K562 (cell line): ENCODE data around the gene PNP. TPM values are rescaled to one million over a fixed set of nuclear protein-coding genes. Genes with fewer than 3 reads are reported as not detected.

ENCODE experiments used
- ATAC-seq: fragments of 200-7000 bp; cut with Tn5 transposase; 3 replicates; pipeline ENCODE4 v1.9.1; 2020; ENCODE audit warnings: moderate library complexity
- BruUV-seq: library from RNA; stranded (reverse); fragments of 400-500 nt; replicated peaks from 2 replicates; lab custom pipeline; 2021; lab: Mats Ljungman, UMichigan
- CTCF ChIA-PET: fragments of 300-600 bp; formaldehyde crosslinking; extraction: SDS; loops from one replicate; lab custom pipeline; 2021; ENCODE audit warnings: low intra/inter-chr PET ratio; lab: Yijun Ruan, JAX
- POLR2A ChIA-PET: fragments of 300-600, 350-650 bp; sonication (Branson Sonifier 250); formaldehyde crosslinking; extraction: SDS; loops from one replicate; lab custom pipeline; 2021; ENCODE audit warnings: antibody characterized with exemption, inconsistent platforms; lab: Yijun Ruan, JAX
- DNase-seq, 4 experiments: peaks; one replicate each; pipeline versions ENCODE4 v3.0.0 to v3.0.0-alpha.2; 2011 to 2018; ENCODE audit warnings: low spot score in 3 of 4, mixed read lengths in 3 of 4; ENCODE audit errors: extremely low read depth in 1 of 4
- FAIRE-seq: peaks from 2 replicates; lab custom pipeline; 2011; peaks lifted over from hg19 to GRCh38; lab: Jason Lieb, UNC
- H2AFZ ChIP-seq: 2 replicates; pipeline ENCODE4 v1.6.0; 2011; ENCODE audit warnings: low read depth, low read length, control low read depth, inconsistent platforms
- H3K27ac ChIP-seq: fragments of 200-600 bp; 3 replicates; pipeline ENCODE4 v1.8.0; 2011; ENCODE audit warnings: low read depth, mild to moderate bottlenecking, control low read depth, inconsistent platforms, low read length, moderate library complexity, mixed read lengths; ENCODE audit errors: extremely low read depth
- H3K27me3 ChIP-seq, 2 experiments: fragments of 300-600 bp in 1 of 2; 2 replicates in 1 of 2; 3 replicates in 1 of 2; pipeline versions ENCODE4 v1.6.0 to v1.8.0; 2011; ENCODE audit warnings: inconsistent platforms in 2 of 2, low read length in 2 of 2, mild to moderate bottlenecking in 1 of 2, mixed read lengths in 1 of 2, moderate library complexity in 1 of 2; ENCODE audit not compliant: control insufficient read depth in 2 of 2, insufficient read depth in 2 of 2
- H3K36me3 ChIP-seq: fragments of 300-600 bp; 3 replicates; pipeline ENCODE4 v1.8.0; 2011; ENCODE audit warnings: mild to moderate bottlenecking, low read length, inconsistent platforms; ENCODE audit not compliant: control insufficient read depth, insufficient read depth
- H3K4me1 ChIP-seq, 2 experiments: fragments of 200-600 bp in 1 of 2; replicated peaks in 1 of 2; 2 replicates in 1 of 2; 3 replicates in 1 of 2; pipeline versions ENCODE4 v1.5.1 to v1.8.0; 2011; ENCODE audit warnings: inconsistent platforms in 2 of 2, low read length in 2 of 2, mild to moderate bottlenecking in 1 of 2, mixed read lengths in 1 of 2, moderate library complexity in 1 of 2; ENCODE audit not compliant: control insufficient read depth in 2 of 2, insufficient read depth in 2 of 2
- H3K4me2 ChIP-seq: 2 replicates; pipeline ENCODE4 v1.6.1; 2011; ENCODE audit warnings: low read length, control low read depth, inconsistent platforms, mixed read lengths; ENCODE audit not compliant: insufficient read depth
- H3K4me3 ChIP-seq: fragments of 200-600 bp; sonication (generic), shearing (Covaris generic); 2 replicates; pipeline ENCODE4 v1.5.1; 2016; ENCODE audit warnings: control low read depth, inconsistent platforms
- H3K79me2 ChIP-seq: fragments of 200-600 bp; 3 replicates; pipeline ENCODE4 v1.8.0; 2011; ENCODE audit warnings: low read length, inconsistent platforms; ENCODE audit not compliant: control insufficient read depth, insufficient read depth
- H3K9ac ChIP-seq, 2 experiments: 2 replicates each; pipeline versions ENCODE4 v1.6.0 to v1.6.1; 2011; ENCODE audit warnings: low read depth in 2 of 2, low read length in 2 of 2, control low read depth in 1 of 2, inconsistent platforms in 1 of 2, mild to moderate bottlenecking in 1 of 2, mixed read lengths in 1 of 2; ENCODE audit not compliant: insufficient read depth in 1 of 2
- H3K9me1 ChIP-seq: one replicate; pipeline ENCODE4 v1.6.0; 2011; ENCODE audit warnings: inconsistent platforms, mild to moderate bottlenecking, low read length, moderate library complexity; ENCODE audit not compliant: control insufficient read depth, insufficient read depth
- H3K9me3 ChIP-seq: replicated peaks from 2 replicates; pipeline ENCODE4 v1.5.1; 2011; ENCODE audit warnings: low read depth, low read length, inconsistent platforms; ENCODE audit not compliant: control insufficient read depth, insufficient read depth
- H4K20me1 ChIP-seq: replicated peaks from 2 replicates; pipeline ENCODE4 v1.6.1; 2011; ENCODE audit warnings: low read length, inconsistent platforms, mixed read lengths; ENCODE audit not compliant: control insufficient read depth, insufficient read depth
- BRCA1 ChIP-seq, 2 experiments: fragments of 450-650 bp in 1 of 2; sonication (generic) in 1 of 2; formaldehyde crosslinking in 1 of 2; IDR thresholded peaks; 2 replicates each; pipeline versions ENCODE4 v1.5.0 to v1.6.1; 2017 to 2020; ENCODE audit warnings: mild to moderate bottlenecking in 1 of 2, missing genetic modification reagents in 1 of 2
- GTF2B ChIP-seq: IDR thresholded peaks from 2 replicates; pipeline ENCODE4 v1.6.1; 2011; ENCODE audit not compliant: insufficient read length; ENCODE audit errors: extremely low read depth
- HMG20A ChIP-seq: fragments of 450-650 bp; formaldehyde crosslinking; conservative IDR thresholded peaks from 2 replicates; pipeline ENCODE4 v1.4.0; 2020; ENCODE audit warnings: mild to moderate bottlenecking, mixed read lengths
- IRF2 ChIP-seq: sonication (generic); formaldehyde crosslinking; IDR thresholded peaks from 2 replicates; pipeline ENCODE4 v1.8.1; 2022; ENCODE audit warnings: mild to moderate bottlenecking, missing genetic modification reagents
- PHB ChIP-seq: fragments of 250-450 bp; sonication (Bioruptor Pico); IDR thresholded peaks from 2 replicates; pipeline ENCODE4 v1.5.0; 2021
- RBFOX2 ChIP-seq: fragments of 200-400 bp; formaldehyde crosslinking; IDR thresholded peaks from 2 replicates; pipeline ENCODE4 v1.6.1; 2017; ENCODE audit warnings: low read depth, mild to moderate bottlenecking, low read length, moderate library complexity
- RBM34 ChIP-seq: fragments of 200-400 bp; formaldehyde crosslinking; IDR thresholded peaks from 2 replicates; pipeline ENCODE4 v1.6.1; 2018; ENCODE audit warnings: low read length, borderline replicate concordance; ENCODE audit not compliant: insufficient read depth
- SP1 ChIP-seq: sonication (generic); formaldehyde crosslinking; IDR thresholded peaks from 2 replicates; pipeline ENCODE4 v1.8.1; 2022; ENCODE audit warnings: mild to moderate bottlenecking, missing genetic modification reagents
- SPI1 ChIP-seq: IDR thresholded peaks from 2 replicates; pipeline ENCODE4 v1.6.1; 2011; ENCODE audit warnings: low read depth, low read length, control low read depth, borderline replicate concordance
- TAF15 ChIP-seq: fragments of 200-400 bp; formaldehyde crosslinking; IDR thresholded peaks from 2 replicates; pipeline ENCODE4 v1.6.1; 2017; ENCODE audit warnings: mild to moderate bottlenecking, low read depth, low read length, moderate library complexity
- TAL1 ChIP-seq: fragments of 450-650 bp; IDR thresholded peaks from 2 replicates; pipeline ENCODE4 v1.6.1; 2016; ENCODE audit warnings: mild to moderate bottlenecking
- TARDBP ChIP-seq: fragments of 450-650 bp; IDR thresholded peaks from 2 replicates; pipeline ENCODE4 v1.6.1; 2016
- TCF3 ChIP-seq: sonication (generic); formaldehyde crosslinking; IDR thresholded peaks from 2 replicates; pipeline ENCODE4 v1.4.0; 2020; ENCODE audit warnings: mild to moderate bottlenecking, missing genetic modification reagents
- TEAD4 ChIP-seq, 2 experiments: sonication (generic) in 1 of 2; formaldehyde crosslinking in 1 of 2; IDR thresholded peaks; 2 replicates each; pipeline versions ENCODE4 v1.6.1 to v1.8.0; 2012 to 2022; ENCODE audit warnings: borderline replicate concordance in 1 of 2, inconsistent platforms in 1 of 2, low read length in 1 of 2, mild to moderate bottlenecking in 1 of 2, missing genetic modification reagents in 1 of 2
- ZBTB12 ChIP-seq: fragments of 250-450 bp; sonication (Bioruptor Pico); IDR thresholded peaks from 2 replicates; pipeline ENCODE4 v1.4.0; 2020
- ZNF224 ChIP-seq: sonication (generic); formaldehyde crosslinking; IDR thresholded peaks from 2 replicates; pipeline ENCODE4 v1.8.0; 2022; ENCODE audit warnings: mild to moderate bottlenecking, missing genetic modification reagents
- ZNF263 ChIP-seq: sonication (generic); formaldehyde crosslinking; IDR thresholded peaks from 2 replicates; pipeline ENCODE4 v1.8.0; 2022; ENCODE audit warnings: mild to moderate bottlenecking, missing genetic modification reagents, borderline replicate concordance
- ZNF668 ChIP-seq: fragments of 250-450 bp; sonication (Bioruptor Pico); IDR thresholded peaks from 2 replicates; pipeline ENCODE4 v1.8.0; 2022; ENCODE audit warnings: mild to moderate bottlenecking, inconsistent platforms
- WGBS: fragments of 100-300 bp; shearing (Covaris generic); methylation state at CpG from one replicate; pipeline ENCODE4 v1.1.6; 2016; ENCODE audit warnings: low coverage, mixed read lengths; ENCODE audit not compliant: insufficient coverage; ENCODE audit errors: missing lambda C conversion rate; 5-methylcytosine and 5-hydroxymethylcytosine counted together
- in situ Hi-C: fragments of 300-500 bp; cut with MboI; formaldehyde crosslinking; loops from 4 replicates; pipeline ENCODE4 v1.15.0; 2018; ENCODE audit warnings: inconsistent platforms, mixed read lengths
- intact Hi-C: fragments of 100-400 bp; cut with micrococcal nuclease; formaldehyde crosslinking; loops from 2 replicates; pipeline ENCODE4 v1.14.2; 2022
- polyA plus RNA-seq, 8 experiments: library from polyadenylated mRNA; depleted of rRNA in 4 of 8; stranded (reverse) in 5 of 8; unstranded in 3 of 8; fragments of >200 nt; fragmentation: Nextera tagmentation in 2 of 8; fragmentation: Illumina TruSeq in 1 of 8; extraction: Ambion mirVana in 2 of 8; extraction: Trizol in 1 of 8; gene quantifications; 2 replicates each; pipeline versions ENCODE4 v1.2.1 to v1.2.3, GENCODE V29; 2011 to 2014; ENCODE audit warnings: inconsistent platforms in 1 of 8, missing spikeins in 1 of 8
- total RNA-seq, 7 experiments: library from RNA; depleted of rRNA in 6 of 7; stranded (reverse); fragments of >200 nt in 6 of 7; fragmentation: Illumina TruSeq in 2 of 7; extraction: Trizol in 2 of 7; gene quantifications; 2 replicates each; pipeline versions ENCODE4 v1.2.1 to v1.2.3, GENCODE V29; 2011 to 2021; ENCODE audit warnings: low replicate concordance in 1 of 7
- TF ChIP-seq, protein P1 (sequence below): fragments of 450-650 bp; IDR thresholded peaks from 2 replicates; pipeline ENCODE4 v1.6.1; 2016; ENCODE audit warnings: mild to moderate bottlenecking

PNP gene
- total and polyA plus RNA-seq, 9 of the 15 experiments (the other 6 are each of a cell fraction or from before 2014, with no cell fraction given): 92.5 to 288 (median 137) TPM

DNA sequence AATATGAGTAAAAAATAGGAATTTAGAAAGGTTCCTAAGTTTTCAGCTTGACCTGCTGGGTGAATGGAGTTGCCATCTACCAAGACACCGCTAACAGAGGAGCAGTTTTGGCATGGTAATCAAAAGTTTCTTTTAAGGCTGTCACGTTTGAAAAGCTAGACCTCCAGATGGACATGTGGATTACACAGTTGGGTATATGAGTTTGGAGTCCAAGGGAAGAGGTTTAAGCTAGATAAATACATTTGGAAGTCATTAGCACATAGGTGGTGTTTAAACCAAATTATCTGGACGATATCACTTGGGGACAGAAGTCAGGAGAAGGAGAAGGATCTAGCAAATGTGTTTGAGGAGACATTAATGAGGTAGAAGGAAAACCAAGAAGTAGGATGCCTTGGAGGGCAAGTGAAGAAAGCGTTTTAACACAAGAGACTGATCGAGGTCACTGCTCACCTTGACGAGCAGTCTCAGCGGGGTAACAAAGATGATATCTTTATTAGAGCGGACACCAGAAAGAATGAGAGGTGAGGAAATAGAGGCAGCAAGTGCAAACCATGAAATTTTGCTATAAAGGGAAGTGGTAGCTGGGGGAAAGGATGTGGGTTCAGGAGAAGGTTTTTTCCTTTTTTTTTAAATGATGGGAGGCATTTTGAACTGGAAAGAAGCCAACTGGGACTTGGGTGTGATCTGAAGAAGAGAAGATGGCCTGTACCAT is 17.6 kb downstream of the PNP start:
- H4K20me1 ChIP-seq: no peaks in the 10 kb centered on the region
- H3K36me3 ChIP-seq: no peaks in the 10 kb centered on the region
- DNase-seq (no peak), FAIRE-seq (peak; percentile 29), ATAC-seq (no peak)
- no peak overlapping the region for H3K4me3 ChIP-seq
- WGBS: 7% methylated on average over 7 of the region's 8 CpGs
- H3K9me1 ChIP-seq: no peaks in the 10 kb centered on the region
- in situ Hi-C loops: no loop called here
- no TSS peak for BruUV-seq
- peak overlapping the region; percentile 63; the same call in 1 of the 2 replicates for H3K4me2 ChIP-seq
- H3K27ac ChIP-seq: peak overlapping the region; percentile 40; the same call in 2 of the 3 replicates
- no peaks in the 10 kb centered on the region for H3K9me3 ChIP-seq
- no peaks in the 10 kb centered on the region for H3K79me2 ChIP-seq
- peak overlapping the region; percentile 74 for H2AFZ ChIP-seq
- no peaks in the 10 kb centered on the region for H3K27me3 ChIP-seq
- POLR2A ChIA-PET: interaction anchor here (1.1 to 2.8 kb wide), 3 partner anchors 11 to 17 kb away, joined by 4 to 7 read pairs (median 5); no protein-coding TSS in a partner anchor
- CTCF ChIA-PET: no interaction called here
- intact Hi-C loops: no loop called here
- peaks cover 19 to 56% of the 10 kb centered on the region in 2 experiments; a peak in 4 of 5 replicates for H3K4me1 ChIP-seq
- H3K9ac ChIP-seq: no peak overlapping the region
- TF ChIP-seq GTF2B: no peak
- TF ChIP-seq HMG20A (CRISPR knock-in tag): no peak
- TF ChIP-seq ZBTB12: no peak
- TF ChIP-seq TEAD4 (IDR thresholded peaks at IDR 0.05; ENCODE audit: low read length): peak; percentile 52
- TF ChIP-seq TEAD4 (CRISPR knock-in tag; IDR thresholded peaks at IDR 0.05; ENCODE audit: borderline replicate concordance): no peak
- no peak for TF ChIP-seq RBFOX2
- TF ChIP-seq ZNF668 (CRISPR knock-in tag): no peak
- TF ChIP-seq ZNF263: no peak
- TF ChIP-seq PHB: no peak
- TF ChIP-seq, protein P1, sequence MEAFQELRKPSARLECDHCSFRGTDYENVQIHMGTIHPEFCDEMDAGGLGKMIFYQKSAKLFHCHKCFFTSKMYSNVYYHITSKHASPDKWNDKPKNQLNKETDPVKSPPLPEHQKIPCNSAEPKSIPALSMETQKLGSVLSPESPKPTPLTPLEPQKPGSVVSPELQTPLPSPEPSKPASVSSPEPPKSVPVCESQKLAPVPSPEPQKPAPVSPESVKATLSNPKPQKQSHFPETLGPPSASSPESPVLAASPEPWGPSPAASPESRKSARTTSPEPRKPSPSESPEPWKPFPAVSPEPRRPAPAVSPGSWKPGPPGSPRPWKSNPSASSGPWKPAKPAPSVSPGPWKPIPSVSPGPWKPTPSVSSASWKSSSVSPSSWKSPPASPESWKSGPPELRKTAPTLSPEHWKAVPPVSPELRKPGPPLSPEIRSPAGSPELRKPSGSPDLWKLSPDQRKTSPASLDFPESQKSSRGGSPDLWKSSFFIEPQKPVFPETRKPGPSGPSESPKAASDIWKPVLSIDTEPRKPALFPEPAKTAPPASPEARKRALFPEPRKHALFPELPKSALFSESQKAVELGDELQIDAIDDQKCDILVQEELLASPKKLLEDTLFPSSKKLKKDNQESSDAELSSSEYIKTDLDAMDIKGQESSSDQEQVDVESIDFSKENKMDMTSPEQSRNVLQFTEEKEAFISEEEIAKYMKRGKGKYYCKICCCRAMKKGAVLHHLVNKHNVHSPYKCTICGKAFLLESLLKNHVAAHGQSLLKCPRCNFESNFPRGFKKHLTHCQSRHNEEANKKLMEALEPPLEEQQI: no peak
- TF ChIP-seq BRCA1 (IDR thresholded peaks at IDR 0.05): no peak
- TF ChIP-seq BRCA1 (CRISPR knock-in tag; IDR thresholded peaks at IDR 0.05): no peak
- TF ChIP-seq TCF3 (CRISPR knock-in tag): peak; percentile 47
- TF ChIP-seq TAL1: peak; percentile 63
- no peak for TF ChIP-seq IRF2
- TF ChIP-seq TAF15: no peak
- TF ChIP-seq SPI1: peak; percentile 38; the same call in 1 of the 2 replicates
- TF ChIP-seq RBM34: no peak
- no peak for TF ChIP-seq TARDBP
- no peak for TF ChIP-seq SP1 (CRISPR knock-in tag)
- TF ChIP-seq ZNF224 (CRISPR knock-in tag): no peak
